HG02571 (cell line): Measurements from ENCODE around the gene SORCS2.
A peak's percentile ranks its signal among the peaks of the same experiment; 100 is the strongest.

Experiments used
- ATAC-seq: cut with Tn5 transposase; IDR thresholded peaks from one replicate; pipeline ENCODE4 v1.9.1; 2021; ENCODE audit warnings: mild to moderate bottlenecking, moderate library complexity; ENCODE audit not compliant: unreplicated experiment

SORCS2 gene

GRCh38 chr4:7241597-7242125 lies 49.3 kb downstream of the SORCS2 start:
- no peak for ATAC-seq

DNA sequence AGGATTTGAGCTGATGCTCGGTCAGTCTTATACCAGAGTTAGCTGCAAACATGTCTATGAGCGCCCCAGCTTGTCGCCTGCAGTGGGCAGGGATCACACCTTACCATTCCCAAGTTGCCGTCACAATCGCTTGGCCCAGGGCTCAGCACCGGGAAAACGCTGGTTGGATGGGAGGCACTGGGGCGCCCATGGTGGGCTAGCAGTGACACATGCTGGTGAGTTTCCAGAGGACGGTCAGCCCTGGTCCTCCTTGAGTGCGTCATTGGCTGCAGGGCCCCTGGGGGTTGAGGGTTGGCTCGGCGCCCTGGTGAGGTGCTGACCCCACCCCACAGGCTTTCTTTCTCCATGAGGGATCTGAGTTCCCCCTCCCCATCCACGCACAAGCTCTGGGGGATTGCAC lies 50.4 kb downstream of the SORCS2 start:
- no peak for ATAC-seq

DNA sequence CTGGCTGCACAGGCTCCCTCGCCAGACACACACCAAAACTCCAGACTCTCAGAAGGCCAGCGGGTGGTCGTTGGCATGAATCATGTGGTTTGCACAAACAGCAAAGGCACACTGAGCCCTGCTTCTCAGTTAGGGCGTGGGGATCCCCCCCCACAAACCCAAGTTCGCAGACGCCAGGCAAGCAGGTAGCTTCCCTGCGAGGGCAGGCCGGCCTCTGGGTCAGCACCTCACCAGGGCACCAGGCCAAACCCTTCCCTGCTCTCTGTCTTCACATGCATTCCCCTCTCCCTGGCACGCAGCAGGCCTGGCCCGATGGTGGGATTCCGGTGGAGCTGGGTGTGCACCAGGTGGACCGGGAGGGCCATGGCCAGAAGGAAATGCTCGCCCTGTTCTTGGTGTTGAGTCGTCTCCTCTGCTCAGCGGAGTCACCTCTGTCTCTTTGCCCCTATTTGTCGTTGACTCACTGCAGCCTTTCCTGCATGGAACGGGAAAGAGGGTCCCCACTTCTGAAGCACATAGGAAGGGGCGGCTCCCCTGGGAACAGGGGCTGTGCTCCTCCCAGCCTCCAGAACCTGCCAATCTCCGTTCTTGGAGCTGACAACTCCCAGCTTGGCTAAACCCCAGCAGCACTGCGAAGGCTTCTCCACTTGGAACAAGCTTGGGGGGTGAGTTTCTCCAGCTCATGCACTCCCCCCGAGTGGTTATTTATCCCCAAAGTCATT lies 51.4 kb downstream of the SORCS2 start:
- no peak for ATAC-seq

GRCh38 chr4:7244331-7244665 lies 52.0 kb downstream of the SORCS2 start:
- ATAC-seq, result no peak

DNA sequence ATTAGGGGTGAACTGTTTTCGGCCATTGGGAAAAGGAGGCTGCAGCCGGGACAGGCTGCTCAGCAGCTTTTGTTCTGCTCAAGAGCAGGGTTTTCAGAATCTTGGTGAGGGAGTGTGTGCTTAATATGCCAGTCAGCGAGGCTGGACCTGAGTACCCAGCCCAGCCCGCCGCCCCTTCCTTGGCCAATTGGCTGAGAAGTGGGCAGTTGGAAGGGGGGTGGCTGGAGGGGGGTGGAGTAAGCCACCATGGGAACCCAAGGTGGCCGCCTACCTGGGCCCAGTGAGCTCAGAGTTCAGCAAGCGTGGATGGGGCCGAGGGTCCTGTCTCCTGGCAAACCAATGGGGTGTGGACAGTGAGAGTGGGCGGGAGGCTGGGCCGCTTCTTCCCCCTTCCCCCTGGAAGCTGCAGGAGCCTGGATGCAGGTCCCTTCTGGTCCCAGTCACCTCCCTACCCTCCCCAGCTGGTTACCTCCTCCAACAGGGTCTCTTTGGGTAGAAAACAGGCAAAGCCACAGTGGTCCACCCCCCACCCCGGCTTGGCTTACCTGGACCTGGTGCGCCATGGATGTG lies 52.5 kb downstream of the SORCS2 start:
- no peak for ATAC-seq

DNA sequence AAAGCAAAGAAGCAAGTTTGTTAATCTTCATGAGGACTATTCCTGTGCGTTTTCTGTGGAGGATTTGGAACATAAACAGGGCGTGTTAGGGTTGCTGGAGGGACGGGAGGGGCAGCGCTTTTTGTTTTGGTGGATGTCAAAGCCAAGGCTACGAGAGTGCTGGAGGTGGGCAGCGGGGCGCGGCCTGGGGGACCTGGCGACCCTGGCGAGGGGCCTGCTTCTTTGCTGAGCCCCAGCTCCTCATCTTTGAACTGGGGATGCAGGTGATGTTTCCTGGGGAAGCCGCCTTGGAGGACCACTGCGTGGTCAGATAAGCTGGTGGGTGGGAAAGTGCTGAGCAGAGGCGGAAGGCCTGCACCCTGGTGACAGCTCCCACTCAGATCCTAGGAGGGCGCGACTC lies 55.2 kb downstream of the SORCS2 start:
- no peak for ATAC-seq

- no peak for ATAC-seq
Measured at GRCh38 chr4:7247946-7248345, 55.6 kb downstream of the SORCS2 start.

GRCh38 chr4:7248857-7249256 lies 56.5 kb downstream of the SORCS2 start:
- no peak for ATAC-seq

GRCh38 chr4:7251321-7251720 lies 59.0 kb downstream of the SORCS2 start:
- no peak for ATAC-seq

- no peak for ATAC-seq
Measured at GRCh38 chr4:7252051-7252450, 59.7 kb downstream of the SORCS2 start.

DNA sequence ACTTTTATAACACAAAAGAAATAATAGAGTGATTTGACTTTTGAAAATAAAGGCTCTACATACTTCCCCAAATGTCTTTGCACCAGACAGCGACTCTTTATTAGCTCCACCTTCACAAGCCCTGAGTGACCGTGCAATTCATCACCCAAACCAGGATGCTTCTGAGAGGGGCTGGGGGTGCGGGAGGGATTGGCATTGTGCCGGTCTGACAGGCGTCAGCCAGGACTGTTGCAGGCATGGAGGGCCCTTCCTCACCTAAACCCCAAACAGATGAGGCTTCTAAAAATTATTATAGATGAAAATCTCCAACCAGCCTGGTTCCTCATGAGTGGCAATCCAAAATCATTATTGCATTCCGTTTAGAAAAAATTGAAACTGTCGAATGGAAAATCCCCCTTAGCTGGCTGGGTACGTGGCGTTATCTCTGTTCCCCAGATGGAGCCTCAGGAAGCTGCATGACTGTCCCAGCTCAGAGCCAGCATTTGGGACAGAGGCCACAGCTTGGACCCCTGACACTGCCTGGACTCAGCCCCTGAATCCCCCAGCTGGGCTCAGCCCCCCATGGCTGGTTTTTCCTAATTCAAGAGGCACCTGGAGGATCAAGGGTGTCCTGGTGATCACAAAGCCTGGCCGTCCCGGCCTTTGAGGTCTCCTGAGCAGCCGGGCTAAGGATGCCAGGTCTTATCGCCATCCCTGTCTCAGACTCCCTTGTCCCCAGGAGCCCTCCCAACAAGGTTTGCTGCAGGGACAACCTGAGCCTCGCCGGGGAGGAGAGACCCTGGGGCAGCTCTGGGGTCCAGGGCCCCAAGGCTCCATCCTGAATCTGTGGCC lies 60.4 kb downstream of the SORCS2 start:
- no peak for ATAC-seq

- ATAC-seq, result no peak
Measured at GRCh38 chr4:7253341-7253700, 61.0 kb downstream of the SORCS2 start.

DNA sequence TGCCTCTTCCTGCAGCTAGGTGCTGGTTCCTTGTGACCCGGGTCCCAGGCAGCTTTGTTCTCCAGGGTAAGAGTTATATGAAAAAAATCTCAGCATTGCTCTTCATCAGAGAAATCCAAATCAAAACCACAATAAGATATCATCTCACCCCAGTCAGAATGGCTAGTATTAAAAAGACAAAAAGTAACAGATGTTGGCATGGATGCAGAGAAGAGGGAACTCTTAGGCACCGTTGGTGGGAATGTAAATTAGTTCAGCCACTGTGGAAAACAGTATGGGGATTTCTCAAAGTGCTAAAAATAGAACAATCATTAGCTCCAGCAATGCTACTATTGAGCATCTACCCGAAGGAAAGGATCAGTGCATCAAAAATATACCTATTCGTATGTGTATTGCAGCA lies 61.5 kb downstream of the SORCS2 start:
- ATAC-seq, result no peak

DNA sequence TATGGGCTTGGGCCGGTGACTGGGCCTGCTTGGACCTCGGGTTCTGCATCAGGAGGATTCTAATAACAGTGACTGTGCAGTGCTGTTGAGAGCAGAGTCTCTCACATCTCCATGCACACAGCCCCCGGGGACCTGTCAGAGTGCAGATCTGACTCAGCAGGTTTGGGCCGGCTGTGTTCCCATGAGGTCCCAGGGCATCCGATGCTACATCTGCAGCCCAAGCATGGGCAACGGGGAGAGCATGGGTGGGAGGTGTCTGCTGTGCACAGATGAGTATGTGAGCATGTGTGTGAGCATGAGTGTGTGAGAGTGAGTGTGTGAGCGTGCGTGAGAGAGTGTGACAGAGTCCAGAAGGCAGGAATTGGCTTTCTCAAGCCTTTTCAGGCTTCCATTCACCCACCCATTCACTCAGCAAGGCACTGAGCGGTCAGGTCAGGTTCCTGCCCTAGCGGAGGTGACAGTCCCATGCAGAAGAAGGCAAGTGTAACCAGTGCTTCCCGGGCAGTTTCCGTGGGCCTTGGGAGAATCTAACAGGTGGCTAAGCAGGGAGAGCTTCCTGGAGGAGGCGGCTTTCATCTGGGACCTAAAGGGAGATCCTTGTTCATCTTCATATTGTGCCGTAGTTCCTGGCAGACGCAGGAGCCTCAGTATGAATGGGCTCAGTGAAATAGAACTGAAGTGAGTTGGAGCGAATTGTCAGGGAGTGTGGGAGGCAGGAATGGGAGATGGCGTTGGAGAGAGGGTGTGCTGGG lies 62.6 kb downstream of the SORCS2 start:
- ATAC-seq, result peak; percentile 89

- ATAC-seq, result no peak
Measured at GRCh38 chr4:7255488-7255881, 63.1 kb downstream of the SORCS2 start.

DNA sequence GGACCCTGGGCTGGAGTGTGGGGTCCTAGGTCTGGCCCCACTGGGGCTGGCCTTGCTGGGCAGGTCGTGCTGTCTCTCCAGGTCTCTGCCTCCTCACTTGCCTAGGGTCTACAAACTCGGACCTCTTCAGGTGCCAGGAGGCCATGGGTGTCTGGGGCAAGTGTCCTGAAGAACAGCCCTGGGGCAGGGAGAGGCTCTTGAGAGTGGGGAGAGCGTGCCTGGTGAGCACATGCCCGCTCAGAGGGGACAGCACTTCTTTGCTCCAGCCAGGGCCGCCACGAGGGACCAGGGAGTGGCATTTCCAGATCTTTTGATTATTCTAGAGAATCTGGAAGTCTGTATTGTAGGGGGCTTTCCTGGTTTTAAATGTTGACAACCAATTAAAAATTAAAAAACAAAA lies 63.7 kb downstream of the SORCS2 start:
- ATAC-seq, result no peak

DNA sequence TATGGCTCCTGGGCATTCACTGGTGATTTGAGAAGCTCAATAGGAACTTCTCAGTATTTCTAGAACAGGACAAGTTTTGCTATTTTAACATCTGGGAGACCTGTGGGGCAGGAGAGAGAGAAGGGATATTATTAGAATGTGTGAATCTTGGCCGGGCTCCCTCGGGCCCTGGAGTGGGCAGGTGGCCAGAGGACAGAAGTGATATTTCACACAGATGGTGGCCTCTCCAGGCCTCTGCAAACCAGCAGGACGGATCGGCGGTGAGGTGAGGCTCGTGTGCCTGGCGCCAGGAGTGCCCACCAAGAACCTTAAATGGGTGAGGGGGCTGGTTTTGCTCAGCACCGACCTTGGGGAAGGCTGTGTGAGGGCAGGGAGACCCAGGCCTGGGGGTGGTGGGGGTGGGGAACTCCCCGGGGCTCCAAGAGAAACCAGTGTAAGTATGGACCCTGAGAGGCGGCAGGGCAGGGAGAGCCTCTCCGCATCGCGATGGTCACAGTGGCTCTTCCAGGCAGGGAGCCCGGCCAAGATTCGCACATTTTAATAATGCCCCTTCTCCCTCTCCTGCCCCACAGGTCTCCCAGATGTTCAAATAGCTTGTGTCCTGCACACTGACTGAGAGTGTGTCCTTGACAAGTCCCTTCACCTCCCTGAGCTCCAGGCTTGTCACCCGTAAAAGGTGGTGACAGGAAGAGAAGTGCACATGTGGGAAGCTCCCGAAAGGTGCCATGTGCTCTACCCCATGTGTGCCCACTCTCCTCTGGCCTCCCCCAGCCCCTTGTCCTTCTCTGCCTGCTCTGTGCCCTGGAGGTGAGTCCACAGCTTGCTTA lies 64.9 kb downstream of the SORCS2 start:
- no peak for ATAC-seq

DNA sequence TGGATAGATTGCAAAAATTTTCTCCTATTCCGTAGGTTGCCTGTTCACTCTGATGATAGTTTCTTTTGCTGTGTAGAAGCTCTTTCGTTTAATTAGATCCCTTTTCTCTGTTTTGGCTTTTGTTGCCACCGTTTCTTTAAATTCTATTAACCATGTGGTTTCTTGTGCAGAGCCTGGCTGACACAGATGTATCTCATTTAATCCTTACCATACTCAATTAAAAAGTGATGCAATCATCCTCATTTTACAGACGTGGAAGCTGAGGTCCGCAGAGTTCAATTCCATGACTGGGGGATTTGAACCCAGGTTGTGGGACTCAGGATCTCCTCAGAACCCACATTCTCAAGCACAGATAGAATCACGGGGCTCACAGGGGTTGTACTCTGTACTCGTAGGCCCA lies 66.7 kb downstream of the SORCS2 start:
- no peak for ATAC-seq

DNA sequence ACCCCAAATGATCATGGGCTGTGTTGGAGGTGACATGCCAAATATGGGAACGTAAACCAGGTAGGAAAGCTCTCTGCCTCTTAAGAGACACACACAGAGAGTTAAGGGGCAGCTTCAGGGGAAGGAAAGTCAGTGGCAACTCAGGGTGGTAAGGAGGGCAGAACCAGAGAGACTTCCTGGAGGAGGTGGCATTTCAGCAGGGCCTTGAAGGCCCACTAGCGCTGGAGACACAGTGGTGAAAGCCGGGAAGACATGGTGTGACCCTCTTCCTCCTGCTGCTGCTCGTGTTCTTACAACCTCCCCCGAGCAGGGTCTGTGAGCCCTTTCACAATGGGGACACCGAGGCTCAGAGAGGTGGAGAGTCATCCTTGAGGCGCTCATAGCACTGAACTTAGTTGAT lies 68.2 kb downstream of the SORCS2 start:
- no peak for ATAC-seq

DNA sequence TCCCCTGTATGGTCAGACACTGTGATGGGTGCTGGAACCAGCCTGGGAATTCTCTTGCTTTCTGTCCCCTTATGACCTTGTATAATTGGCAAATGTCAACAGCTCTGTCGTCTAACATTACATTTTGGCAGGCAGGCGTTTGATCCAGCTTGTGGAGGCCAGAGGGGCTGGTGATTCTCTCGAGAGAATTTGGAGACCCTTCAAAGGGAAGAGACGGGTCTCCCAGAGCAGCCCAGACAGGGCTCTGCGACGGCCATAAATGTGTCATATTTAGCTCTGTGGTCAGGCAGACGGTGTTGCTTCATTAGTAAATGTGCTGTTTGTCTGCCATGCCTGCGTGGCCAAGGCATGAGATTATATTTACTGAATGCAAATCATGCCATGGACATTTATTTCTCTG lies 68.7 kb downstream of the SORCS2 start:
- no peak for ATAC-seq
